WTC11 (cell line): Measurements from ENCODE around the gene RBM43. TPM values are rescaled to one million over a fixed set of nuclear protein-coding genes. Genes with fewer than 3 reads are reported as not detected.

Source experiments
- ATAC-seq: fragments of 200-7000 bp; cut with Tn5 transposase; 2 replicates; pipeline ENCODE4 v1.10.0; 2021; ENCODE audit warnings: mild to moderate bottlenecking, moderate library complexity
- CTCF ChIA-PET: fragments of 300-600 bp; sonication (Branson Sonifier 250); formaldehyde crosslinking; loops from one replicate; lab custom pipeline; 2021; ENCODE audit warnings: antibody characterized with exemption; lab: Charles Lee
- POLR2A ChIA-PET: fragments of 350-600 bp; sonication (Branson Sonifier 250); formaldehyde crosslinking; loops from one replicate; lab custom pipeline; 2021; ENCODE audit warnings: antibody characterized with exemption; lab: Charles Lee
- DNase-seq: peaks from one replicate; pipeline ENCODE4 v3.0.0; 2021; ENCODE audit warnings: low spot score
- H3K27ac Mint-ChIP-seq: 2 replicates; pipeline ENCODE4 v1.8.0; 2021; ENCODE audit warnings: mixed read lengths
- H3K27me3 Mint-ChIP-seq: 2 replicates; pipeline ENCODE4 v1.8.0; 2021; ENCODE audit warnings: low read depth, mild to moderate bottlenecking, moderate library complexity, mixed read lengths
- H3K36me3 Mint-ChIP-seq: 2 replicates; pipeline ENCODE4 v1.8.0; 2021; ENCODE audit warnings: mixed read lengths
- H3K4me1 Mint-ChIP-seq: 2 replicates; pipeline ENCODE4 v1.8.0; 2022; ENCODE audit warnings: mixed read lengths
- H3K4me3 Mint-ChIP-seq: 2 replicates; pipeline ENCODE4 v1.8.0; 2021; ENCODE audit warnings: mild to moderate bottlenecking, moderate library complexity, mixed read lengths
- H3K9me3 Mint-ChIP-seq: 2 replicates; pipeline ENCODE4 v1.8.0; 2021; ENCODE audit warnings: mixed read lengths
- GTF2I ChIP-seq: fragments of 250-450 bp; sonication (Bioruptor Pico); conservative IDR thresholded peaks from 2 replicates; pipeline ENCODE4 v1.4.0; 2021; ENCODE audit warnings: mild to moderate bottlenecking
- HMGA2 ChIP-seq: fragments of 250-450 bp; sonication (Bioruptor Pico); IDR thresholded peaks from 2 replicates; pipeline ENCODE4 v1.4.0; 2021; ENCODE audit warnings: mild to moderate bottlenecking, moderate library complexity
- MXD4 ChIP-seq: fragments of 250-450 bp; sonication (Bioruptor Pico); IDR thresholded peaks from 2 replicates; pipeline ENCODE4 v1.8.0; 2021; ENCODE audit warnings: mild to moderate bottlenecking, moderate library complexity, borderline replicate concordance
- ZNF232 ChIP-seq: sonication (generic); formaldehyde crosslinking; IDR thresholded peaks from 2 replicates; pipeline ENCODE4 v1.8.0; 2022; ENCODE audit warnings: mild to moderate bottlenecking, missing genetic modification reagents
- ZNF263 ChIP-seq: sonication (generic); formaldehyde crosslinking; IDR thresholded peaks from 2 replicates; pipeline ENCODE4 v1.8.1; 2022; ENCODE audit warnings: low read depth, mild to moderate bottlenecking, moderate library complexity, missing genetic modification reagents
- ZNF416 ChIP-seq: fragments of 250-450 bp; sonication (Bioruptor Pico); IDR thresholded peaks from 2 replicates; pipeline ENCODE4 v1.9.0; 2021; ENCODE audit warnings: mild to moderate bottlenecking, inconsistent platforms
- ZNF671 ChIP-seq: fragments of 250-450 bp; sonication (Bioruptor Pico); IDR thresholded peaks from 2 replicates; pipeline ENCODE4 v1.8.0; 2021; ENCODE audit warnings: mild to moderate bottlenecking
- total RNA-seq: library from RNA; stranded (reverse); gene quantifications from 3 replicates; pipeline ENCODE4 v1.2.3, GENCODE V29; 2021
- TF ChIP-seq, protein P1 (sequence below): fragments of 250-450 bp; sonication (Bioruptor Pico); IDR thresholded peaks from 2 replicates; pipeline ENCODE4 v2.1.2; 2022; ENCODE audit warnings: mild to moderate bottlenecking, moderate library complexity
- TF ChIP-seq, protein P2 (sequence below): sonication (generic); formaldehyde crosslinking; IDR thresholded peaks from 2 replicates; pipeline ENCODE4 v1.8.0; 2022; ENCODE audit warnings: mild to moderate bottlenecking, missing genetic modification reagents
- TF ChIP-seq, protein P3 (sequence below): fragments of 250-450 bp; sonication (Bioruptor Pico); IDR thresholded peaks from 2 replicates; pipeline ENCODE4 v1.9.0; 2021; ENCODE audit warnings: mild to moderate bottlenecking, borderline replicate concordance
- TF ChIP-seq, protein P4 (sequence below): sonication (generic); formaldehyde crosslinking; IDR thresholded peaks from 2 replicates; pipeline ENCODE4 v1.8.1; 2022; ENCODE audit warnings: mild to moderate bottlenecking, moderate library complexity, missing genetic modification reagents
- TF ChIP-seq, protein P5 (sequence below): fragments of 250-450 bp; sonication (Bioruptor Pico); IDR thresholded peaks from 2 replicates; pipeline ENCODE4 v1.9.0; 2021; ENCODE audit warnings: mild to moderate bottlenecking
- TF ChIP-seq, protein P6 (sequence below): fragments of 250-450 bp; sonication (Bioruptor Pico); IDR thresholded peaks from 2 replicates; pipeline ENCODE4 v1.9.0; 2021; ENCODE audit warnings: mild to moderate bottlenecking

Gene RBM43
- total RNA-seq, 1 experiment from 2014 or later = 2.8 TPM

DNA sequence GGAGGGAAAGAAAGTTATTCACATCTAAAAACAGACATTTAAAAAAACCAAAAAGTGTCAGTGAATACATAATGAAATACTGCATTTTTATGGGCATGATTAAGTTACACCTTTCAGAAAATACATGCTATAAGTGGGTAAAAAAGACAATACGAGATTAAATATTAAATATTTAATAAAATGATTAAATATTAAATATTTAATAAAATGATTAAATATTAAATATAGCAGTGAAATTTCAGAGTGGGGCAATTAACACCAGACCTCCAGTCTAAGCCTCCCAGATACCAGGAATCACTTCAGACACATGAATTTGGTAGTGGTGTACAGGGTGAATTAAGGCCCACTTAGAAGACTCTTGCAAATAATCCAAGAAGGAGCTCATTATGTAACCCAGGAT lies 15.5 kb downstream of the RBM43 start:
- H3K27ac Mint-ChIP-seq = no peak overlapping the region
- H3K27me3 Mint-ChIP-seq = no peaks in the 10 kb centered on the region
- no peak for DNase-seq
- ChIA-PET POLR2A (no interaction called here), CTCF (no interaction called here)
- no peak overlapping the region for H3K4me3 Mint-ChIP-seq
- H3K36me3 Mint-ChIP-seq = peaks cover 31% of the 10 kb centered on the region
- H3K9me3 Mint-ChIP-seq = peaks cover 24% of the 10 kb centered on the region
- H3K4me1 Mint-ChIP-seq = no peaks in the 10 kb centered on the region
- TF ChIP-seq GTF2I (CRISPR knock-in tag) = no peak
- TF ChIP-seq HMGA2 (CRISPR knock-in tag) = peak; percentile 97
- no peak for ATAC-seq

DNA sequence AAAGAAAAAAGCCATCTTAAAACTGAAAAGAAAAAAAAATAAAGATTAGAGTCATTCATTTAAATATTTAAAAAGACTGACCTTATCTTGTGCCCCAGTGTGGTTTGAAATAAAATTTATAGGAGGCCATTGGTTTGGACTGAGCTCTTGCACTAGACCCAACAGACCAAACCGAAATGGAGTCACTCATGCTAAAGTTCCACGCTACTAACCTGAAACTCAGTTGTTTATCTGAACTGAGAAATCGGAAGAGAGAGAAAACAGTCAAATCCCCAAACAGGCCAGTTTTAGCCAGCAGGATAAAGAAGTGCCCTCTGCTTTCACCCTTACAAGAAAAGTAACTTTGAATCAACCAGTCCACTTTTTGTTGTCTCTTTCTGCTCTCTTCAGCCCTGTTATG lies 18.2 kb downstream of the RBM43 start:
- H3K27ac Mint-ChIP-seq = no peak overlapping the region
- peaks cover 3% of the 10 kb centered on the region; the same call in 1 of the 2 replicates for H3K4me1 Mint-ChIP-seq
- ChIA-PET POLR2A (no interaction called here), CTCF (no interaction called here)
- DNase-seq (no peak), ATAC-seq (no peak)
- no peaks in the 10 kb centered on the region for H3K27me3 Mint-ChIP-seq
- H3K4me3 Mint-ChIP-seq = no peak overlapping the region
- H3K36me3 Mint-ChIP-seq = peaks cover 11% of the 10 kb centered on the region
- no peak for TF ChIP-seq ZNF671 (CRISPR knock-in tag)
- no peak for TF ChIP-seq ZNF232 (CRISPR knock-in tag)
- TF ChIP-seq, protein P1, sequence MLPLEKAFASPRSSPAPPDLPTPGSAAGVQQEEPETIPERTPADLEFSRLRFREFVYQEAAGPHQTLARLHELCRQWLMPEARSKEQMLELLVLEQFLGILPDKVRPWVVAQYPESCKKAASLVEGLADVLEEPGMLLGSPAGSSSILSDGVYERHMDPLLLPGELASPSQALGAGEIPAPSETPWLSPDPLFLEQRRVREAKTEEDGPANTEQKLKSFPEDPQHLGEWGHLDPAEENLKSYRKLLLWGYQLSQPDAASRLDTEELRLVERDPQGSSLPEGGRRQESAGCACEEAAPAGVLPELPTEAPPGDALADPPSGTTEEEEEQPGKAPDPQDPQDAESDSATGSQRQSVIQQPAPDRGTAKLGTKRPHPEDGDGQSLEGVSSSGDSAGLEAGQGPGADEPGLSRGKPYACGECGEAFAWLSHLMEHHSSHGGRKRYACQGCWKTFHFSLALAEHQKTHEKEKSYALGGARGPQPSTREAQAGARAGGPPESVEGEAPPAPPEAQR = no peak
- TF ChIP-seq ZNF416 (CRISPR knock-in tag) = no peak
- TF ChIP-seq, protein P2, sequence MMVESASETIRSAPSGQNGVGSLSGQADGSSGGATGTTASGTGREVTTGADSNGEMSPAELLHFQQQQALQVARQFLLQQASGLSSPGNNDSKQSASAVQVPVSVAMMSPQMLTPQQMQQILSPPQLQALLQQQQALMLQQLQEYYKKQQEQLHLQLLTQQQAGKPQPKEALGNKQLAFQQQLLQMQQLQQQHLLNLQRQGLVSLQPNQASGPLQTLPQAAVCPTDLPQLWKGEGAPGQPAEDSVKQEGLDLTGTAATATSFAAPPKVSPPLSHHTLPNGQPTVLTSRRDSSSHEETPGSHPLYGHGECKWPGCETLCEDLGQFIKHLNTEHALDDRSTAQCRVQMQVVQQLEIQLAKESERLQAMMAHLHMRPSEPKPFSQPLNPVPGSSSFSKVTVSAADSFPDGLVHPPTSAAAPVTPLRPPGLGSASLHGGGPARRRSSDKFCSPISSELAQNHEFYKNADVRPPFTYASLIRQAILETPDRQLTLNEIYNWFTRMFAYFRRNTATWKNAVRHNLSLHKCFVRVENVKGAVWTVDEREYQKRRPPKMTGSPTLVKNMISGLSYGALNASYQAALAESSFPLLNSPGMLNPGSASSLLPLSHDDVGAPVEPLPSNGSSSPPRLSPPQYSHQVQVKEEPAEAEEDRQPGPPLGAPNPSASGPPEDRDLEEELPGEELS (CRISPR knock-in tag) = no peak
- TF ChIP-seq, protein P3, sequence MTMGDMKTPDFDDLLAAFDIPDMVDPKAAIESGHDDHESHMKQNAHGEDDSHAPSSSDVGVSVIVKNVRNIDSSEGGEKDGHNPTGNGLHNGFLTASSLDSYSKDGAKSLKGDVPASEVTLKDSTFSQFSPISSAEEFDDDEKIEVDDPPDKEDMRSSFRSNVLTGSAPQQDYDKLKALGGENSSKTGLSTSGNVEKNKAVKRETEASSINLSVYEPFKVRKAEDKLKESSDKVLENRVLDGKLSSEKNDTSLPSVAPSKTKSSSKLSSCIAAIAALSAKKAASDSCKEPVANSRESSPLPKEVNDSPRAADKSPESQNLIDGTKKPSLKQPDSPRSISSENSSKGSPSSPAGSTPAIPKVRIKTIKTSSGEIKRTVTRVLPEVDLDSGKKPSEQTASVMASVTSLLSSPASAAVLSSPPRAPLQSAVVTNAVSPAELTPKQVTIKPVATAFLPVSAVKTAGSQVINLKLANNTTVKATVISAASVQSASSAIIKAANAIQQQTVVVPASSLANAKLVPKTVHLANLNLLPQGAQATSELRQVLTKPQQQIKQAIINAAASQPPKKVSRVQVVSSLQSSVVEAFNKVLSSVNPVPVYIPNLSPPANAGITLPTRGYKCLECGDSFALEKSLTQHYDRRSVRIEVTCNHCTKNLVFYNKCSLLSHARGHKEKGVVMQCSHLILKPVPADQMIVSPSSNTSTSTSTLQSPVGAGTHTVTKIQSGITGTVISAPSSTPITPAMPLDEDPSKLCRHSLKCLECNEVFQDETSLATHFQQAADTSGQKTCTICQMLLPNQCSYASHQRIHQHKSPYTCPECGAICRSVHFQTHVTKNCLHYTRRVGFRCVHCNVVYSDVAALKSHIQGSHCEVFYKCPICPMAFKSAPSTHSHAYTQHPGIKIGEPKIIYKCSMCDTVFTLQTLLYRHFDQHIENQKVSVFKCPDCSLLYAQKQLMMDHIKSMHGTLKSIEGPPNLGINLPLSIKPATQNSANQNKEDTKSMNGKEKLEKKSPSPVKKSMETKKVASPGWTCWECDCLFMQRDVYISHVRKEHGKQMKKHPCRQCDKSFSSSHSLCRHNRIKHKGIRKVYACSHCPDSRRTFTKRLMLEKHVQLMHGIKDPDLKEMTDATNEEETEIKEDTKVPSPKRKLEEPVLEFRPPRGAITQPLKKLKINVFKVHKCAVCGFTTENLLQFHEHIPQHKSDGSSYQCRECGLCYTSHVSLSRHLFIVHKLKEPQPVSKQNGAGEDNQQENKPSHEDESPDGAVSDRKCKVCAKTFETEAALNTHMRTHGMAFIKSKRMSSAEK (CRISPR knock-in tag) = no peak
- TF ChIP-seq MXD4 = no peak
- TF ChIP-seq, protein P4, sequence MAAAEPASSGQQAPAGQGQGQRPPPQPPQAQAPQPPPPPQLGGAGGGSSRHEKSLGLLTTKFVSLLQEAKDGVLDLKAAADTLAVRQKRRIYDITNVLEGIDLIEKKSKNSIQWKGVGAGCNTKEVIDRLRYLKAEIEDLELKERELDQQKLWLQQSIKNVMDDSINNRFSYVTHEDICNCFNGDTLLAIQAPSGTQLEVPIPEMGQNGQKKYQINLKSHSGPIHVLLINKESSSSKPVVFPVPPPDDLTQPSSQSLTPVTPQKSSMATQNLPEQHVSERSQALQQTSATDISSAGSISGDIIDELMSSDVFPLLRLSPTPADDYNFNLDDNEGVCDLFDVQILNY = no peak
- TF ChIP-seq, protein P5, sequence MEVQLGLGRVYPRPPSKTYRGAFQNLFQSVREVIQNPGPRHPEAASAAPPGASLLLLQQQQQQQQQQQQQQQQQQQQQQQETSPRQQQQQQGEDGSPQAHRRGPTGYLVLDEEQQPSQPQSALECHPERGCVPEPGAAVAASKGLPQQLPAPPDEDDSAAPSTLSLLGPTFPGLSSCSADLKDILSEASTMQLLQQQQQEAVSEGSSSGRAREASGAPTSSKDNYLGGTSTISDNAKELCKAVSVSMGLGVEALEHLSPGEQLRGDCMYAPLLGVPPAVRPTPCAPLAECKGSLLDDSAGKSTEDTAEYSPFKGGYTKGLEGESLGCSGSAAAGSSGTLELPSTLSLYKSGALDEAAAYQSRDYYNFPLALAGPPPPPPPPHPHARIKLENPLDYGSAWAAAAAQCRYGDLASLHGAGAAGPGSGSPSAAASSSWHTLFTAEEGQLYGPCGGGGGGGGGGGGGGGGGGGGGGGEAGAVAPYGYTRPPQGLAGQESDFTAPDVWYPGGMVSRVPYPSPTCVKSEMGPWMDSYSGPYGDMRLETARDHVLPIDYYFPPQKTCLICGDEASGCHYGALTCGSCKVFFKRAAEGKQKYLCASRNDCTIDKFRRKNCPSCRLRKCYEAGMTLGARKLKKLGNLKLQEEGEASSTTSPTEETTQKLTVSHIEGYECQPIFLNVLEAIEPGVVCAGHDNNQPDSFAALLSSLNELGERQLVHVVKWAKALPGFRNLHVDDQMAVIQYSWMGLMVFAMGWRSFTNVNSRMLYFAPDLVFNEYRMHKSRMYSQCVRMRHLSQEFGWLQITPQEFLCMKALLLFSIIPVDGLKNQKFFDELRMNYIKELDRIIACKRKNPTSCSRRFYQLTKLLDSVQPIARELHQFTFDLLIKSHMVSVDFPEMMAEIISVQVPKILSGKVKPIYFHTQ (CRISPR knock-in tag) = no peak
- TF ChIP-seq, protein P6, sequence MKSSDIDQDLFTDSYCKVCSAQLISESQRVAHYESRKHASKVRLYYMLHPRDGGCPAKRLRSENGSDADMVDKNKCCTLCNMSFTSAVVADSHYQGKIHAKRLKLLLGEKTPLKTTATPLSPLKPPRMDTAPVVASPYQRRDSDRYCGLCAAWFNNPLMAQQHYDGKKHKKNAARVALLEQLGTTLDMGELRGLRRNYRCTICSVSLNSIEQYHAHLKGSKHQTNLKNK (CRISPR knock-in tag) = no peak
- TF ChIP-seq ZNF263 (CRISPR knock-in tag) = no peak
- H3K9me3 Mint-ChIP-seq = peaks cover 11% of the 10 kb centered on the region
